Measurements from ENCODE around the gene ITIH2.

GRCh38 chr10:7786430-7786829, 83.3 kb downstream of the ITIH2 start:
- TF ChIP-seq CTCF (IDR thresholded peaks at IDR 0.05) (no peak), POLR2A (IDR thresholded peaks at IDR 0.05) (no peak), EP300 (IDR thresholded peaks at IDR 0.05) (no peak)

All from stomach (tissue), 4 donors.